ENCODE measurements around the gene RPA3.

GRCh38 chr7:7617550-7617949, 100.9 kb downstream of the RPA3 start:
- TF ChIP-seq CTCF (IDR thresholded peaks at IDR 0.05; ENCODE audit: borderline replicate concordance, extremely low read depth, low read length, poor library complexity, severe bottlenecking) (no peak), EZH2 (IDR thresholded peaks at IDR 0.05; ENCODE audit: borderline replicate concordance, low read depth, low read length, severe bottlenecking) (no peak)
